Fibroblast of pulmonary artery (primary cell): ENCODE data around the gene CEP68.

Source experiments
- DNase-seq: peaks from one replicate; pipeline ENCODE4 v3.0.0-alpha.2; 2010; ENCODE audit warnings: low read depth
- H3K4me3 ChIP-seq: replicated peaks from 2 replicates; pipeline ENCODE4 v1.5.1; 2011; ENCODE audit warnings: low read depth, mild to moderate bottlenecking, control low read depth, low read length, moderate library complexity
- TF ChIP-seq, protein P1 (sequence below): IDR thresholded peaks from 2 replicates; pipeline ENCODE4 v1.5.1; 2011; ENCODE audit warnings: mild to moderate bottlenecking, control low read depth, low read length, inconsistent platforms; ENCODE audit errors: missing control alignments

The CEP68 gene

DNA sequence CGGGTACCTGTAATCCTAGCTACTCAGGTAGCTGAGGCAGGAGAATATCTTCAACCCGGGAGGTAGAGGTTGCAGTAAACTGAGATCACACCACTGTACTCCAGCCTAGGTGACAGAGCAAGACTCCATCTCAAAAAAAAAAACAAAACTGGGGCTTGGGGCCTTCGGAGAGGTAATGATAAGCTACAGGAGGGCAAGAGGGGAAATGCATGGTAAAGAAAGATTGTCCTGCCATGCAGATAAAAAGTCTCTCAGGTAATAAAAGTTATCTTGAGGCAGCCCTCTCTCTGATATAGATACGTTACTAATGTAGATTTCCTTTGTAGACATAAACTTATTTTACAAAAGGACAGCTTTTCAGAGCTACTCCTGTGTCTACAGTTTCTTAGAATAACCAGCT is 77.4 kb downstream of the CEP68 start:
- TF ChIP-seq, protein P1, sequence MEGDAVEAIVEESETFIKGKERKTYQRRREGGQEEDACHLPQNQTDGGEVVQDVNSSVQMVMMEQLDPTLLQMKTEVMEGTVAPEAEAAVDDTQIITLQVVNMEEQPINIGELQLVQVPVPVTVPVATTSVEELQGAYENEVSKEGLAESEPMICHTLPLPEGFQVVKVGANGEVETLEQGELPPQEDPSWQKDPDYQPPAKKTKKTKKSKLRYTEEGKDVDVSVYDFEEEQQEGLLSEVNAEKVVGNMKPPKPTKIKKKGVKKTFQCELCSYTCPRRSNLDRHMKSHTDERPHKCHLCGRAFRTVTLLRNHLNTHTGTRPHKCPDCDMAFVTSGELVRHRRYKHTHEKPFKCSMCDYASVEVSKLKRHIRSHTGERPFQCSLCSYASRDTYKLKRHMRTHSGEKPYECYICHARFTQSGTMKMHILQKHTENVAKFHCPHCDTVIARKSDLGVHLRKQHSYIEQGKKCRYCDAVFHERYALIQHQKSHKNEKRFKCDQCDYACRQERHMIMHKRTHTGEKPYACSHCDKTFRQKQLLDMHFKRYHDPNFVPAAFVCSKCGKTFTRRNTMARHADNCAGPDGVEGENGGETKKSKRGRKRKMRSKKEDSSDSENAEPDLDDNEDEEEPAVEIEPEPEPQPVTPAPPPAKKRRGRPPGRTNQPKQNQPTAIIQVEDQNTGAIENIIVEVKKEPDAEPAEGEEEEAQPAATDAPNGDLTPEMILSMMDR = no peak
- H3K4me3 ChIP-seq = no peak overlapping the region
- DNase-seq = no peak

DNA sequence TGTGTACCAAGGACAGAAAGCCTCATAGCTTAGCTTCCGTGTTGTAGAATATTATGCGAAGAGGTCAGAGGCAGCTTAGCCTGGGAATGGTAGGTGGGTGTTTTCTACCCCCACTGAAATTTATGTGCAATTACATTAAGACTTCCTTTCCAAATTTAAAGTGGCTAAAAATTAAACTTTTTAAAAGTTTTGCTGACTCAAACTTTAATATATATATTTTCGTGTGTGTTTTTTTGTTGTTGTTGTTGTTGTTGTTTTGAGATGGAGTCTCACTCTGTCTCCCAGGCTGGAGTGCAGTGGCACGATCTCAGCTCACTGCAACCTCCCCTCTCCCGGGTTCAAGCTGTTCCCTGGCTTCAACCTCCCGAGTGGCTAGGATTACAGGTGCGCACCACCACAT is 77.9 kb downstream of the CEP68 start:
- no peak overlapping the region for H3K4me3 ChIP-seq
- TF ChIP-seq, protein P1 = no peak

DNA sequence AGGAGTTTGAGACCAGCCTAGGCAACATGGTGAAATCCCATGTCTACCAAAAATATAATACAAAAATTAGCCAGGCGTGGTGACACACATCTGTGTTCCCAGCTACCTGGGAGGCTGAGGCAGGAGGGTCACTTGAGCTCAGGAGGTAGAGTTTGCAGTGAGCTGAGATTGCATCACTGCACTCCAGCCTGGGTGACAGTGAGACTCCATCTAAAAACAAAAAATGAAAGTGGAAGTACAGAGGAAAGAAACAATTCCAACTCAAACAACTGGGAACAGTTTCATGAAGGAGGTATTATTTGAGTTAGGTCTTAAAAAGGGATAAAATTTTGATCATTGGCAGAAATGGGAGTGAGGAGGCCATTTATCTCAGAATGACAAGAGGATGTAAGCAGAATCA is 80.0 kb downstream of the CEP68 start:
- TF ChIP-seq, protein P1 = no peak
- H3K4me3 ChIP-seq = no peak overlapping the region
- no peak for DNase-seq

More for the DNA sequence above, 77.9 kb downstream of the CEP68 start:
- DNase-seq = no peak
